Skin epidermis (tissue), 12 donors: ENCODE data around the gene CTLA4.
A peak's percentile ranks its signal among the peaks of the same experiment; 100 is the strongest.
"Not testable (repeated sequence)": the region's sequence is repeated elsewhere in the genome, so short reads cannot be mapped to it uniquely, and the experiment has no call there.

Experiments
- H3K27ac ChIP-seq, 21 experiments: fragments of 200-600 bp; sonication (generic) in 11 of 21; one replicate each; pipeline ENCODE4 v1.5.0; 2020; ENCODE audit warnings: mild to moderate bottlenecking in 3 of 21, inconsistent platforms in 2 of 21, moderate library complexity in 2 of 21
- H3K4me3 ChIP-seq, 7 experiments: fragments of 200-600 bp; sonication (generic) in 2 of 7; one replicate each; pipeline ENCODE4 v1.5.0; 2020; ENCODE audit warnings: inconsistent platforms in 2 of 7, mild to moderate bottlenecking in 2 of 7, moderate library complexity in 1 of 7

Gene CTLA4

GRCh38 chr2:203853722-203854121 is 13.8 kb upstream of the CTLA4 start:
- Histone ChIP-seq H3K27ac (peak overlapping the region in 10 of 21 experiments; percentile 17 to 77 (median 58)), H3K4me3 (no peak overlapping the region)

GRCh38 chr2:203855274-203855673 is 12.3 kb upstream of the CTLA4 start:
- Histone ChIP-seq H3K4me3 (no peak overlapping the region), H3K27ac (peak overlapping the region in 5 of 21 experiments; percentile 11 to 77 (median 67))

- no peak overlapping the region for H3K4me3 ChIP-seq
- H3K27ac ChIP-seq = peak overlapping the region in 3 of 21 experiments; percentile 5 to 77 (median 9)
Measured at GRCh38 chr2:203857656-203858055, 9.9 kb upstream of the CTLA4 start.

- H3K27ac ChIP-seq = peak overlapping the region in 3 of 21 experiments; percentile 5 to 77 (median 9)
Measured at GRCh38 chr2:203858176-203858575, 9.4 kb upstream of the CTLA4 start.

GRCh38 chr2:203859030-203859789 is 8.4 kb upstream of the CTLA4 start:
- Histone ChIP-seq H3K27ac (peak overlapping the region in 5 of 21 experiments; percentile 0 to 77 (median 39)), H3K4me3 (no peak overlapping the region)

More at GRCh38 chr2:203858176-203858575, 9.4 kb upstream of the CTLA4 start:
- H3K4me3 ChIP-seq = no peak overlapping the region

- Histone ChIP-seq H3K4me3 (no peak overlapping the region), H3K27ac (peak overlapping the region in 2 of 21 experiments; percentile 6 to 64)
Measured at GRCh38 chr2:203861197-203861596, 6.4 kb upstream of the CTLA4 start.

- no peak overlapping the region for H3K4me3 ChIP-seq
- H3K27ac ChIP-seq = peak overlapping the region in 1 of 21 experiments; percentile 11
Measured at GRCh38 chr2:203861607-203862006, 6.0 kb upstream of the CTLA4 start.

GRCh38 chr2:203869223-203870042 is 1.9 kb downstream of the CTLA4 start:
- Histone ChIP-seq H3K27ac (peak overlapping the region in 13 of 21 experiments; percentile 13 to 86 (median 63)), H3K4me3 (peak overlapping the region in 6 of 7 experiments; percentile 6 to 30 (median 12))

GRCh38 chr2:203870481-203870880 is 2.9 kb downstream of the CTLA4 start:
- peak overlapping the region in 14 of 21 experiments; percentile 19 to 86 (median 57) for H3K27ac ChIP-seq
- H3K4me3 ChIP-seq = peak overlapping the region in 6 of 7 experiments; percentile 2 to 30 (median 10)

- peak overlapping the region in 12 of 21 experiments; percentile 33 to 86 (median 61) for H3K27ac ChIP-seq
Measured at GRCh38 chr2:203870941-203871340, 3.4 kb downstream of the CTLA4 start.

GRCh38 chr2:203871371-203871983 is 3.9 kb downstream of the CTLA4 start:
- Histone ChIP-seq H3K27ac (peak overlapping the region in 13 of 21 experiments; percentile 16 to 86 (median 59)), H3K4me3 (peak overlapping the region in 1 of 7 experiments; percentile 18)

More at GRCh38 chr2:203870941-203871340, 3.4 kb downstream of the CTLA4 start:
- H3K4me3 ChIP-seq = peak overlapping the region in 6 of 7 experiments; percentile 1 to 30 (median 8)

- H3K27ac ChIP-seq = no peak overlapping the region
- H3K4me3 ChIP-seq = no peak overlapping the region
Measured at GRCh38 chr2:203873461-203873860, 5.9 kb downstream of the CTLA4 start.

- peak overlapping the region in 1 of 21 experiments; percentile 53 for H3K27ac ChIP-seq
- H3K4me3 ChIP-seq = no peak overlapping the region
Measured at GRCh38 chr2:203873921-203874631, 6.5 kb downstream of the CTLA4 start.

- H3K4me3 ChIP-seq = no peak overlapping the region
- no peak overlapping the region for H3K27ac ChIP-seq
Measured at GRCh38 chr2:203875471-203875870, 7.9 kb downstream of the CTLA4 start.

- peak overlapping the region in 1 of 21 experiments; percentile 18 for H3K27ac ChIP-seq
- no peak overlapping the region for H3K4me3 ChIP-seq
Measured at GRCh38 chr2:203876328-203876727, 8.8 kb downstream of the CTLA4 start.

- H3K27ac ChIP-seq = no peak overlapping the region
- H3K4me3 ChIP-seq = no peak overlapping the region
Measured at GRCh38 chr2:203878063-203878462, 10.5 kb downstream of the CTLA4 start.

- peak overlapping the region in 3 of 21 experiments; percentile 9 to 29 (median 19) for H3K27ac ChIP-seq
- no peak overlapping the region for H3K4me3 ChIP-seq
Measured at GRCh38 chr2:203880557-203881125, 13.1 kb downstream of the CTLA4 start.

- H3K27ac ChIP-seq = peak overlapping the region in 1 of 21 experiments; percentile 29
- H3K4me3 ChIP-seq = not testable (repeated sequence)
Measured at GRCh38 chr2:203881185-203881584, 13.6 kb downstream of the CTLA4 start.

- no peak overlapping the region for H3K4me3 ChIP-seq
- peak overlapping the region in 1 of 21 experiments; percentile 23 for H3K27ac ChIP-seq
Measured at GRCh38 chr2:203882551-203882950, 15.0 kb downstream of the CTLA4 start.
